Stimulated activated CD4-positive, alpha-beta T cell treated with anti-CD3 and anti-CD28 coated beads, Interleukin-2, amount 100 ng/mL, for 24 hours (primary cell): ENCODE results near the gene ELN.
A peak's percentile ranks its signal among the peaks of the same experiment; 100 is the strongest.
"Not testable (repeated sequence)": the region's sequence is repeated elsewhere in the genome, so short reads cannot be mapped to it uniquely, and the experiment has no call there.

ENCODE experiments used
- DNase-seq, 2 donors: peaks; one replicate each; pipeline ENCODE4 v3.0.0-alpha.2; 2020

Gene ELN

GRCh38 chr7:74001150-74001494, 26.9 kb upstream of the ELN start:
- DNase-seq = no peak

GRCh38 chr7:74002474-74003017, 25.4 kb upstream of the ELN start:
- peak in 1 of 2 donors; percentile 15 for DNase-seq

- no peak for DNase-seq
These were observed 24.4 kb upstream of the ELN start for GRCh38 chr7:74003621-74004020.

GRCh38 chr7:74006032-74006431, 21.9 kb upstream of the ELN start:
- DNase-seq = no peak

GRCh38 chr7:74006451-74007241, 21.3 kb upstream of the ELN start:
- no peak for DNase-seq

GRCh38 chr7:74007242-74007567, 20.8 kb upstream of the ELN start:
- no peak for DNase-seq

GRCh38 chr7:74008687-74009086, 19.3 kb upstream of the ELN start:
- DNase-seq = no peak

GRCh38 chr7:74009719-74010118, 18.3 kb upstream of the ELN start:
- DNase-seq = no peak

- DNase-seq = no peak
These were observed 17.6 kb upstream of the ELN start for GRCh38 chr7:74010407-74010806.

GRCh38 chr7:74011421-74011820, 16.6 kb upstream of the ELN start:
- DNase-seq = not testable (repeated sequence)

- no peak for DNase-seq
These were observed 15.1 kb upstream of the ELN start for GRCh38 chr7:74012842-74013249.

GRCh38 chr7:74013539-74014272, 14.3 kb upstream of the ELN start:
- no peak for DNase-seq

- DNase-seq = no peak
These were observed 13.0 kb upstream of the ELN start for GRCh38 chr7:74014931-74015330.

GRCh38 chr7:74015670-74016069, 12.3 kb upstream of the ELN start:
- DNase-seq = no peak

GRCh38 chr7:74017125-74017524, 10.8 kb upstream of the ELN start:
- DNase-seq = no peak

GRCh38 chr7:74018246-74018895, 9.6 kb upstream of the ELN start:
- no peak for DNase-seq

- no peak for DNase-seq
These were observed 8.8 kb upstream of the ELN start for GRCh38 chr7:74019149-74019548.

GRCh38 chr7:74020390-74020789, 7.6 kb upstream of the ELN start:
- no peak for DNase-seq

- DNase-seq = no peak
These were observed 6.2 kb upstream of the ELN start for GRCh38 chr7:74021546-74022320.

GRCh38 chr7:74022507-74022906, 5.5 kb upstream of the ELN start:
- no peak for DNase-seq

GRCh38 chr7:74023092-74023536, 4.9 kb upstream of the ELN start:
- no peak for DNase-seq

- no peak for DNase-seq
These were observed 4.2 kb upstream of the ELN start for GRCh38 chr7:74023786-74024185.

GRCh38 chr7:74025146-74025545, 2.8 kb upstream of the ELN start:
- no peak for DNase-seq
